SJCRH30 (cell line): ENCODE results near the gene SLC13A5. TPM values are rescaled to one million over a fixed set of nuclear protein-coding genes. Genes with fewer than 3 reads are reported as not detected.

Experiments
- DNase-seq, 2 experiments: peaks; one replicate each; pipeline ENCODE4 v3.0.0-alpha.2; 2015 to 2020
- H3K27ac ChIP-seq: fragments of 250-450 bp; sonication (Bioruptor Pico); 2 replicates; pipeline ENCODE4 v1.5.1; 2020; ENCODE audit warnings: mild to moderate bottlenecking, moderate library complexity
- H3K27me3 ChIP-seq: fragments of 250-450 bp; sonication (Bioruptor Pico); 2 replicates; pipeline ENCODE4 v1.5.1; 2020; ENCODE audit warnings: mild to moderate bottlenecking, moderate library complexity
- H3K36me3 ChIP-seq: fragments of 250-450 bp; sonication (Bioruptor Pico); 2 replicates; pipeline ENCODE4 v1.5.1; 2020; ENCODE audit warnings: mild to moderate bottlenecking, moderate library complexity
- H3K4me1 ChIP-seq: fragments of 250-450 bp; sonication (Bioruptor Pico); 2 replicates; pipeline ENCODE4 v1.5.1; 2020; ENCODE audit warnings: mild to moderate bottlenecking, moderate library complexity
- H3K4me3 ChIP-seq: fragments of 250-450 bp; sonication (Bioruptor Pico); 2 replicates; pipeline ENCODE4 v1.5.1; 2020; ENCODE audit warnings: mild to moderate bottlenecking, moderate library complexity
- H3K9me3 ChIP-seq: fragments of 250-450 bp; sonication (Bioruptor Pico); replicated peaks from 2 replicates; pipeline ENCODE4 v1.5.1; 2020; ENCODE audit warnings: mild to moderate bottlenecking, moderate library complexity
- total RNA-seq: library from RNA; depleted of rRNA; stranded (reverse); fragments of >200 nt; shearing (Covaris generic); gene quantifications from 2 replicates; pipeline ENCODE4 v1.2.3, GENCODE V29; 2014

Gene SLC13A5
- total RNA-seq, 1 experiment from 2014 or later, result not detected

GRCh38 chr17:6654841-6655731, 58.1 kb downstream of the SLC13A5 start:
- DNase-seq, result no peak
- H3K36me3 ChIP-seq, result no peaks in the 10 kb centered on the region
- no peak overlapping the region for H3K4me3 ChIP-seq
- H3K4me1 ChIP-seq, result peaks cover 3% of the 10 kb centered on the region; the same call in 1 of the 2 replicates
- H3K9me3 ChIP-seq, result no peaks in the 10 kb centered on the region
- no peak overlapping the region for H3K27ac ChIP-seq
- no peaks in the 10 kb centered on the region for H3K27me3 ChIP-seq

GRCh38 chr17:6651919-6652452, 61.2 kb downstream of the SLC13A5 start:
- H3K9me3 ChIP-seq, result no peaks in the 10 kb centered on the region
- no peaks in the 10 kb centered on the region for H3K27me3 ChIP-seq
- peak overlapping the region; percentile 82 for H3K4me3 ChIP-seq
- DNase-seq, result peak; percentile 38 to 50
- H3K36me3 ChIP-seq, result 0 out of 2 replicates have a peak, but pooled peaks cover 6% of the 10 kb centered on the region
- peak overlapping the region; percentile 68; the same call in 1 of the 2 replicates for H3K27ac ChIP-seq
- peaks cover 3% of the 10 kb centered on the region; the same call in 1 of the 2 replicates for H3K4me1 ChIP-seq

- Histone ChIP-seq H3K9me3 (no peaks in the 10 kb centered on the region), H3K4me1 (peaks cover 3% of the 10 kb centered on the region; the same call in 1 of the 2 replicates), H3K27ac (peak within 1 kb of the TSS; percentile 68), H3K27me3 (no peaks in the 10 kb centered on the region), H3K36me3 (0 out of 2 replicates have a peak, but pooled peaks cover 6% of the 10 kb centered on the region), H3K4me3 (peak within 1 kb of the TSS; percentile 82)
- DNase-seq, result peak; percentile 92
Measured at GRCh38 chr17:6651354-6651918, 61.7 kb downstream of the SLC13A5 start, which contains the start of the genes C17orf100 and MED31. C17orf100 (plus strand) TSS chr17:6651762; CDS start chr17:6651914, 152 bp downstream. MED31 (minus strand) TSS chr17:6651605; CDS start chr17:6651528, 77 bp downstream.

- Histone ChIP-seq H3K36me3 (peaks cover 11% of the 10 kb centered on the region), H3K9me3 (no peaks in the 10 kb centered on the region), H3K27me3 (no peaks in the 10 kb centered on the region), H3K4me3 (no peak overlapping the region), H3K27ac (no peak overlapping the region), H3K4me1 (peaks cover 5% of the 10 kb centered on the region; the same call in 1 of the 2 replicates)
- DNase-seq, result peak in 1 of 2 experiments; percentile 45
Measured at GRCh38 chr17:6648181-6648580, 65.0 kb downstream of the SLC13A5 start.

GRCh38 chr17:6643451-6644125, 69.6 kb downstream of the SLC13A5 start:
- Histone ChIP-seq H3K4me3 (no peak overlapping the region), H3K27me3 (no peaks in the 10 kb centered on the region), H3K4me1 (0 out of 2 replicates have a peak, but pooled peaks cover 8% of the 10 kb centered on the region), H3K27ac (no peak overlapping the region), H3K9me3 (no peaks in the 10 kb centered on the region), H3K36me3 (peaks cover 8% of the 10 kb centered on the region)
- peak in 1 of 2 experiments; percentile 28 for DNase-seq

- H3K36me3 ChIP-seq, result peaks cover 7% of the 10 kb centered on the region
- H3K9me3 ChIP-seq, result no peaks in the 10 kb centered on the region
- H3K27ac ChIP-seq, result no peak overlapping the region
- no peaks in the 10 kb centered on the region for H3K27me3 ChIP-seq
- DNase-seq, result no peak
- no peak overlapping the region for H3K4me3 ChIP-seq
- H3K4me1 ChIP-seq, result 0 out of 2 replicates have a peak, but pooled peaks cover 8% of the 10 kb centered on the region
Measured at GRCh38 chr17:6642592-6642991, 70.6 kb downstream of the SLC13A5 start.

GRCh38 chr17:6641247-6641863, 71.8 kb downstream of the SLC13A5 start:
- Histone ChIP-seq H3K9me3 (no peaks in the 10 kb centered on the region), H3K4me3 (peak overlapping the region; percentile 68), H3K36me3 (peaks cover 7% of the 10 kb centered on the region), H3K27me3 (no peaks in the 10 kb centered on the region), H3K4me1 (0 out of 2 replicates have a peak, but pooled peaks cover 8% of the 10 kb centered on the region), H3K27ac (peak overlapping the region; percentile 76)
- no peak for DNase-seq

- Histone ChIP-seq H3K4me3 (peak within 1 kb of the TSS; percentile 68), H3K4me1 (0 out of 2 replicates have a peak, but pooled peaks cover 8% of the 10 kb centered on the region), H3K9me3 (no peaks in the 10 kb centered on the region), H3K36me3 (peaks cover 7% of the 10 kb centered on the region), H3K27ac (peak within 1 kb of the TSS; percentile 76), H3K27me3 (no peaks in the 10 kb centered on the region)
- peak; percentile 87 to 89 for DNase-seq
Measured at GRCh38 chr17:6640536-6641246, 72.5 kb downstream of the SLC13A5 start, which contains the start of the genes KIAA0753 and TXNDC17. KIAA0753 (minus strand) TSS chr17:6640711; CDS start chr17:6635103, 5,608 bp downstream. TXNDC17 (plus strand) TSS chr17:6641060; CDS start chr17:6641083, 23 bp downstream.

GRCh38 chr17:6639586-6640535, 73.3 kb downstream of the SLC13A5 start:
- Histone ChIP-seq H3K27me3 (no peaks in the 10 kb centered on the region), H3K27ac (peak overlapping the region; percentile 76), H3K9me3 (no peaks in the 10 kb centered on the region), H3K4me1 (0 out of 2 replicates have a peak, but pooled peaks cover 8% of the 10 kb centered on the region), H3K4me3 (peak overlapping the region; percentile 68), H3K36me3 (peaks cover 7% of the 10 kb centered on the region)
- DNase-seq, result peak; percentile 33 to 44

GRCh38 chr17:6639014-6639585, 74.1 kb downstream of the SLC13A5 start:
- H3K4me3 ChIP-seq, result peak overlapping the region; percentile 68
- H3K27ac ChIP-seq, result no peak overlapping the region
- peaks cover 10% of the 10 kb centered on the region for H3K36me3 ChIP-seq
- H3K9me3 ChIP-seq, result no peaks in the 10 kb centered on the region
- 0 out of 2 replicates have a peak, but pooled peaks cover 8% of the 10 kb centered on the region for H3K4me1 ChIP-seq
- no peak for DNase-seq
- H3K27me3 ChIP-seq, result no peaks in the 10 kb centered on the region

GRCh38 chr17:6638046-6638908, 74.9 kb downstream of the SLC13A5 start:
- Histone ChIP-seq H3K4me1 (0 out of 2 replicates have a peak, but pooled peaks cover 8% of the 10 kb centered on the region), H3K9me3 (no peaks in the 10 kb centered on the region), H3K27ac (no peak overlapping the region), H3K4me3 (no peak overlapping the region), H3K36me3 (peaks cover 11% of the 10 kb centered on the region), H3K27me3 (no peaks in the 10 kb centered on the region)
- DNase-seq, result no peak
